ENCODE results near the gene WDR1. TPM values are rescaled to one million over a fixed set of nuclear protein-coding genes. Genes with fewer than 3 reads are reported as not detected.

The WDR1 gene
- total RNA-seq, 1 experiment from 2014 or later: 367 TPM

GRCh38 chr4:10163296-10163695, 46.7 kb upstream of the WDR1 start:
- Mint-ChIP-seq H3K27ac (no peak overlapping the region), H3K9me3 (no peaks in the 10 kb centered on the region), H3K27me3 (ENCODE audit: low read depth) (peaks cover 9% of the 10 kb centered on the region), H3K4me1 (peaks cover 2 to 6% of the 10 kb centered on the region in 2 experiments; a peak in 3 of 4 replicates), H3K4me3 (no peak overlapping the region), H3K36me3 (ENCODE audit: insufficient read depth in 1 of 3, low read depth in 3 of 3) (no peaks in the 10 kb centered on the region)
- TF ChIP-seq, protein P1, sequence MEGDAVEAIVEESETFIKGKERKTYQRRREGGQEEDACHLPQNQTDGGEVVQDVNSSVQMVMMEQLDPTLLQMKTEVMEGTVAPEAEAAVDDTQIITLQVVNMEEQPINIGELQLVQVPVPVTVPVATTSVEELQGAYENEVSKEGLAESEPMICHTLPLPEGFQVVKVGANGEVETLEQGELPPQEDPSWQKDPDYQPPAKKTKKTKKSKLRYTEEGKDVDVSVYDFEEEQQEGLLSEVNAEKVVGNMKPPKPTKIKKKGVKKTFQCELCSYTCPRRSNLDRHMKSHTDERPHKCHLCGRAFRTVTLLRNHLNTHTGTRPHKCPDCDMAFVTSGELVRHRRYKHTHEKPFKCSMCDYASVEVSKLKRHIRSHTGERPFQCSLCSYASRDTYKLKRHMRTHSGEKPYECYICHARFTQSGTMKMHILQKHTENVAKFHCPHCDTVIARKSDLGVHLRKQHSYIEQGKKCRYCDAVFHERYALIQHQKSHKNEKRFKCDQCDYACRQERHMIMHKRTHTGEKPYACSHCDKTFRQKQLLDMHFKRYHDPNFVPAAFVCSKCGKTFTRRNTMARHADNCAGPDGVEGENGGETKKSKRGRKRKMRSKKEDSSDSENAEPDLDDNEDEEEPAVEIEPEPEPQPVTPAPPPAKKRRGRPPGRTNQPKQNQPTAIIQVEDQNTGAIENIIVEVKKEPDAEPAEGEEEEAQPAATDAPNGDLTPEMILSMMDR (conservative IDR thresholded peaks at IDR 0.05): no peak
- no peaks in the 10 kb centered on the region for H3K79me1 ChIP-seq (ENCODE audit: insufficient read depth, low read depth, low read length, poor library complexity, severe bottlenecking)
- no peak for DNase-seq
- no peak overlapping the region for H2BK120ac ChIP-seq (ENCODE audit: low read depth, low read length, poor library complexity, severe bottlenecking)
- H2BK12ac ChIP-seq (ENCODE audit: insufficient read length, low read depth, low read length): no peak overlapping the region
- H3T11ph ChIP-seq (ENCODE audit: low read length): no peak overlapping the region
- H3K14ac ChIP-seq (ENCODE audit: insufficient read depth, low read length): no peak overlapping the region
- no peak overlapping the region for H2AK5ac ChIP-seq (ENCODE audit: insufficient read length, low read length)
- H2BK15ac ChIP-seq (ENCODE audit: low read depth, low read length): no peak overlapping the region
- no peak overlapping the region for H4K5ac ChIP-seq (ENCODE audit: insufficient read length, low read depth, low read length)
- no peak overlapping the region for H3K23ac ChIP-seq (ENCODE audit: insufficient read length, low read depth, low read length)
- no peak overlapping the region for H3K4ac ChIP-seq (ENCODE audit: low read depth, low read length)
- WGBS (ENCODE audit: extremely low coverage, insufficient read length, low lambda C conversion rate): no CpG with 5 or more reads among the region's 1 CpG
- H3K18ac ChIP-seq (ENCODE audit: insufficient read length, low read depth, low read length): no peak overlapping the region
- H4K91ac ChIP-seq (ENCODE audit: insufficient read length, low read depth, low read length): no peak overlapping the region
- no peaks in the 10 kb centered on the region for H3K79me2 ChIP-seq (ENCODE audit: insufficient read depth, low read length)
- H3K27ac ChIP-seq (ENCODE audit: insufficient read length, low read depth, low read length): no peak overlapping the region
- no peaks in the 10 kb centered on the region for H4K20me1 ChIP-seq (ENCODE audit: control insufficient read depth, insufficient read depth, insufficient read length)
- no peak overlapping the region for H3K4me2 ChIP-seq (ENCODE audit: insufficient read depth, insufficient read length, low read length)
- H2AFZ ChIP-seq (ENCODE audit: low read length): no peak overlapping the region
- H3K9me3 ChIP-seq (ENCODE audit: control insufficient read depth, low read depth, low read length): no peaks in the 10 kb centered on the region
- no peaks in the 10 kb centered on the region for H3K23me2 ChIP-seq (ENCODE audit: insufficient read length, low read depth, low read length, poor library complexity, severe bottlenecking)
- H2BK20ac ChIP-seq (ENCODE audit: low read depth, low read length, poor library complexity, severe bottlenecking): no peak overlapping the region
- H3K4me1 ChIP-seq (ENCODE audit: insufficient read depth, low read length): no peaks in the 10 kb centered on the region
- H3K27me3 ChIP-seq (ENCODE audit: insufficient read depth, low read length): 0 out of 2 replicates have a peak, but pooled peaks cover 2% of the 10 kb centered on the region
- H3K56ac ChIP-seq (ENCODE audit: insufficient read length, low read depth, low read length): no peak overlapping the region
- no peak overlapping the region for H3K9ac ChIP-seq (ENCODE audit: extremely low read depth, insufficient read length, low read length)
- no peak overlapping the region for H4K8ac ChIP-seq (replicated peaks; ENCODE audit: insufficient read length, low read depth, low read length)
- no peak overlapping the region for H2BK5ac ChIP-seq (ENCODE audit: insufficient read length, low read length)

Data from H9 (cell line).